Astrocyte (in vitro differentiated cells and primary cell): ENCODE results near the gene TNPO1.

Experiments
- EZH2 ChIP-seq: IDR thresholded peaks from 2 replicates; pipeline ENCODE4 v1.6.1; 2012; ENCODE audit warnings: mild to moderate bottlenecking, low read length, inconsistent platforms; ENCODE audit not compliant: insufficient read depth
- TF ChIP-seq, protein P1 (sequence below): IDR thresholded peaks from 2 replicates; pipeline ENCODE4 v1.5.1; 2011; ENCODE audit warnings: low read depth, mild to moderate bottlenecking, inconsistent platforms, low read length, moderate library complexity; ENCODE audit not compliant: insufficient read depth

DNA sequence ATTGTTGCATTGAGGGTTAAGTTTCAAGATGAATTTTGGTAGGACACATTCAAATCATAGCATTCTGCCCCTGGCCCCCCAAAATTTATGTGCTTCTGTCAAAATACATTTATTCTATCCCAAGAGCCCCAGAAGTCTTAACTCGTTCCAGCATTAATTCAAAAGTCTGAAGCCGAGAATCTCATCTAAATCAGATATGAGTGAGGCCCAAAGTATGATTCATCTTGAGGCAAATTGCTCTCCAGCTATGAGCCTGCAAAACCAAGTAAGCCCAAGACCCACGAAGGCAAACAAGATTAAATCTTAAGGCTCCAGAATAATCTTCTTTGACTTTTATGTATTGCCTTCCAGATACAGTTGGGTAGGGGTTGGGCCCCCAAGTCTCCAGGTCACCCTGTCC is 19.2 kb downstream of the TNPO1 start:
- TF ChIP-seq EZH2 = no peak
- TF ChIP-seq, protein P1, sequence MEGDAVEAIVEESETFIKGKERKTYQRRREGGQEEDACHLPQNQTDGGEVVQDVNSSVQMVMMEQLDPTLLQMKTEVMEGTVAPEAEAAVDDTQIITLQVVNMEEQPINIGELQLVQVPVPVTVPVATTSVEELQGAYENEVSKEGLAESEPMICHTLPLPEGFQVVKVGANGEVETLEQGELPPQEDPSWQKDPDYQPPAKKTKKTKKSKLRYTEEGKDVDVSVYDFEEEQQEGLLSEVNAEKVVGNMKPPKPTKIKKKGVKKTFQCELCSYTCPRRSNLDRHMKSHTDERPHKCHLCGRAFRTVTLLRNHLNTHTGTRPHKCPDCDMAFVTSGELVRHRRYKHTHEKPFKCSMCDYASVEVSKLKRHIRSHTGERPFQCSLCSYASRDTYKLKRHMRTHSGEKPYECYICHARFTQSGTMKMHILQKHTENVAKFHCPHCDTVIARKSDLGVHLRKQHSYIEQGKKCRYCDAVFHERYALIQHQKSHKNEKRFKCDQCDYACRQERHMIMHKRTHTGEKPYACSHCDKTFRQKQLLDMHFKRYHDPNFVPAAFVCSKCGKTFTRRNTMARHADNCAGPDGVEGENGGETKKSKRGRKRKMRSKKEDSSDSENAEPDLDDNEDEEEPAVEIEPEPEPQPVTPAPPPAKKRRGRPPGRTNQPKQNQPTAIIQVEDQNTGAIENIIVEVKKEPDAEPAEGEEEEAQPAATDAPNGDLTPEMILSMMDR = no peak
